GM12878 (cell line): ENCODE results near the gene TM4SF18. TPM values are rescaled to one million over a fixed set of nuclear protein-coding genes. Genes with fewer than 3 reads are reported as not detected.

Source experiments
- ATAC-seq: fragments of 200-7000 bp; cut with Tn5 transposase; 3 replicates; pipeline ENCODE4 v1.9.1; 2020; ENCODE audit warnings: mild to moderate bottlenecking, moderate library complexity
- BruUV-seq: library from RNA; stranded (reverse); fragments of 400-500 nt; replicated peaks from 2 replicates; lab custom pipeline; 2021; lab: Mats Ljungman, UMichigan
- CTCF ChIA-PET: fragments of 300-600 bp; sonication (Branson Sonifier 250); formaldehyde crosslinking; extraction: SDS; loops from one replicate; lab custom pipeline; 2021; ENCODE audit warnings: inconsistent platforms; lab: Yijun Ruan, JAX
- POLR2A ChIA-PET: fragments of 350-600 bp; formaldehyde crosslinking; extraction: SDS; loops from one replicate; lab custom pipeline; 2021; ENCODE audit warnings: inconsistent platforms; lab: Charles Lee
- RAD21 ChIA-PET: fragments of 300-600 bp; sonication (Branson Sonifier 250); formaldehyde crosslinking; loops from one replicate; lab custom pipeline; 2023; ENCODE audit warnings: antibody characterized with exemption; ENCODE audit not compliant: unreplicated experiment; lab: Charles Lee
- SMC1A ChIA-PET: fragments of 300-600 bp; sonication (Branson Sonifier 250); formaldehyde crosslinking; loops from one replicate; lab custom pipeline; 2023; ENCODE audit not compliant: unreplicated experiment, uncharacterized antibody; lab: Charles Lee
- DNase-seq: peaks from one replicate; pipeline ENCODE4 v3.0.0-alpha.2; 2011; ENCODE audit warnings: low read depth, low spot score
- FAIRE-seq: peaks from 3 replicates; lab custom pipeline; 2011; peaks lifted over from hg19 to GRCh38; lab: Jason Lieb, UNC
- H2AFZ ChIP-seq: 2 replicates; pipeline ENCODE4 v1.6.0; 2011; ENCODE audit warnings: low read depth, low read length, control low read depth; ENCODE audit not compliant: control insufficient read depth
- H3K27ac ChIP-seq: 2 replicates; pipeline ENCODE4 v1.5.1; 2011; ENCODE audit warnings: control low read depth; ENCODE audit not compliant: control insufficient read depth, insufficient read depth
- H3K27me3 ChIP-seq, 2 experiments: replicated peaks in 1 of 2; 2 replicates each; pipeline versions ENCODE4 v1.6.0 to v1.6.1; 2011; ENCODE audit warnings: low read length in 1 of 2; ENCODE audit not compliant: control insufficient read depth in 2 of 2, insufficient read depth in 2 of 2
- H3K36me3 ChIP-seq, 2 experiments: 2 replicates each; pipeline ENCODE4 v1.5.1; 2011; ENCODE audit warnings: low read length in 1 of 2; ENCODE audit not compliant: control insufficient read depth in 2 of 2, insufficient read depth in 2 of 2
- H3K4me1 ChIP-seq: 2 replicates; pipeline ENCODE4 v1.6.1; 2011; ENCODE audit warnings: mild to moderate bottlenecking, low read length, moderate library complexity, mixed read lengths; ENCODE audit not compliant: control insufficient read depth, insufficient read depth
- H3K4me2 ChIP-seq: 2 replicates; pipeline ENCODE4 v1.6.0; 2011; ENCODE audit warnings: control low read depth; ENCODE audit not compliant: control insufficient read depth, insufficient read depth
- H3K4me3 ChIP-seq: fragments of 200-600 bp; sonication (generic); 2 replicates; pipeline ENCODE4 v1.5.1; 2016
- H3K79me2 ChIP-seq: 2 replicates; pipeline ENCODE4 v1.6.0; 2011; ENCODE audit warnings: low read length; ENCODE audit not compliant: control insufficient read depth, insufficient read depth
- H3K9ac ChIP-seq: 2 replicates; pipeline ENCODE4 v1.8.0; 2011; ENCODE audit warnings: low read length, control low read depth, mixed read lengths; ENCODE audit not compliant: control insufficient read depth, insufficient read depth
- H3K9me3 ChIP-seq: replicated peaks from 3 replicates; pipeline ENCODE4 v1.5.1; 2011; ENCODE audit warnings: mild to moderate bottlenecking, low read length; ENCODE audit not compliant: control insufficient read depth, insufficient read depth
- H4K20me1 ChIP-seq: 2 replicates; pipeline ENCODE4 v1.6.0; 2011; ENCODE audit not compliant: control insufficient read depth, insufficient read depth
- ATF2 ChIP-seq: IDR thresholded peaks from 2 replicates; pipeline ENCODE4 v1.6.1; 2012; ENCODE audit warnings: low read length, inconsistent platforms
- EP300 ChIP-seq, 2 experiments: fragments of 150-350 bp in 1 of 2; IDR thresholded peaks; 2 replicates each; pipeline ENCODE4 v1.6.1; 2011 to 2012; ENCODE audit warnings: low read depth in 2 of 2, low read length in 2 of 2, borderline replicate concordance in 1 of 2, improper control_type of control experiment in 1 of 2, inconsistent platforms in 1 of 2; ENCODE audit not compliant: control insufficient read depth in 1 of 2
- LARP7 ChIP-seq: fragments of 450-650 bp; IDR thresholded peaks from 2 replicates; pipeline ENCODE4 v1.6.1; 2017; ENCODE audit warnings: mild to moderate bottlenecking
- MEF2A ChIP-seq: IDR thresholded peaks from 2 replicates; pipeline ENCODE4 v1.6.1; 2011; ENCODE audit warnings: low read depth, mild to moderate bottlenecking, low read length, moderate library complexity; ENCODE audit not compliant: insufficient read depth
- NFIC ChIP-seq: IDR thresholded peaks from 2 replicates; pipeline ENCODE4 v1.6.1; 2012; ENCODE audit warnings: low read depth, mild to moderate bottlenecking, inconsistent platforms, low read length, moderate library complexity
- NR2C2 ChIP-seq: IDR thresholded peaks from 2 replicates; pipeline ENCODE4 v1.6.1; 2011; ENCODE audit warnings: borderline replicate concordance, low read depth; ENCODE audit not compliant: control insufficient read depth, insufficient read length
- PAX5 ChIP-seq: IDR thresholded peaks from 2 replicates; pipeline ENCODE4 v1.6.1; 2011; ENCODE audit warnings: low read depth, low read length, borderline replicate concordance
- PKNOX1 ChIP-seq: fragments of 450-650 bp; IDR thresholded peaks from 2 replicates; pipeline ENCODE4 v1.6.1; 2016; ENCODE audit warnings: mild to moderate bottlenecking
- RELB ChIP-seq: fragments of 450-650 bp; IDR thresholded peaks from 2 replicates; pipeline ENCODE4 v1.6.1; 2017; ENCODE audit warnings: low read depth, mild to moderate bottlenecking, moderate library complexity
- RUNX3 ChIP-seq: IDR thresholded peaks from 2 replicates; pipeline ENCODE4 v1.6.1; 2012; ENCODE audit warnings: low read length, inconsistent platforms
- SMARCA5 ChIP-seq: fragments of 450-650 bp; IDR thresholded peaks from 2 replicates; pipeline ENCODE4 v1.6.1; 2017; ENCODE audit warnings: mild to moderate bottlenecking
- TCF12 ChIP-seq: IDR thresholded peaks from 2 replicates; pipeline ENCODE4 v1.6.1; 2011; ENCODE audit warnings: low read depth, mild to moderate bottlenecking, low read length
- ZNF207 ChIP-seq: fragments of 450-650 bp; IDR thresholded peaks from 2 replicates; pipeline ENCODE4 v1.6.1; 2014; ENCODE audit warnings: antibody characterized with exemption, mild to moderate bottlenecking, borderline replicate concordance
- ZNF274 ChIP-seq: IDR thresholded peaks from one replicate; pipeline ENCODE4 v1.8.0; 2011; ENCODE audit not compliant: insufficient read length, insufficient read depth
- ZNF592 ChIP-seq: fragments of 450-650 bp; IDR thresholded peaks from 2 replicates; pipeline ENCODE4 v1.6.1; 2017; ENCODE audit warnings: mild to moderate bottlenecking, moderate library complexity
- WGBS: methylation state at CpG from one replicate; pipeline ENCODE4 v1.1.6; 2016; ENCODE audit warnings: low lambda C conversion rate; ENCODE audit not compliant: insufficient replicate concordance, insufficient coverage; ENCODE audit errors: missing lambda C conversion rate; 5-methylcytosine and 5-hydroxymethylcytosine counted together
- in situ Hi-C: fragments of 300-500 bp; cut with MboI; formaldehyde crosslinking; loops from 9 replicates; pipeline ENCODE4 v1.14.3; 2018; ENCODE audit warnings: mixed read lengths
- intact Hi-C: fragments of 100-400 bp; cut with micrococcal nuclease; formaldehyde crosslinking; loops from one replicate; pipeline ENCODE4 v1.14.2; 2022; ENCODE audit not compliant: unreplicated experiment
- polyA plus RNA-seq, 11 experiments: library from polyadenylated mRNA; depleted of rRNA in 4 of 11; unstranded in 6 of 11; stranded (reverse) in 5 of 11; fragments of >200 nt; fragmentation: Nextera tagmentation in 4 of 11; fragmentation: Illumina TruSeq in 1 of 11; extraction: Ambion mirVana in 4 of 11; extraction: Trizol in 1 of 11; gene quantifications; 1 replicate in 1 of 11; 2 replicates in 10 of 11; pipeline versions ENCODE4 v1.2.1 to v1.2.3, GENCODE V29; 2011 to 2016; ENCODE audit warnings: inconsistent platforms in 2 of 11, missing spikeins in 2 of 11, low read depth in 1 of 11
- total RNA-seq, 4 experiments: library from RNA; depleted of rRNA in 3 of 4; stranded (reverse); fragments of >200 nt in 3 of 4; fragmentation: Illumina TruSeq in 1 of 4; extraction: Trizol in 1 of 4; gene quantifications; 2 replicates each; pipeline versions ENCODE4 v1.2.1 to v1.2.3, GENCODE V29; 2013 to 2021

The TM4SF18 gene
- total and polyA plus RNA-seq, 10 of the 15 experiments (the other 5 are each of a cell fraction or from before 2014, with no cell fraction given), result 0.01 TPM; not detected in 9

- no peak for TF ChIP-seq ZNF592
- TF ChIP-seq TCF12, result no peak
- TF ChIP-seq SMARCA5, result no peak
Observed at GRCh38 chr3:149382518-149382917, 49.1 kb upstream of the TM4SF18 start (continued).

- no peak for FAIRE-seq
- Histone ChIP-seq H3K79me2 (no peaks in the 10 kb centered on the region), H2AFZ (no peak overlapping the region), H3K27ac (no peak overlapping the region), H3K4me1 (no peaks in the 10 kb centered on the region), H4K20me1 (no peaks in the 10 kb centered on the region), H3K27me3 (no peaks in the 10 kb centered on the region), H3K4me2 (no peak overlapping the region), H3K9ac (no peak overlapping the region), H3K4me3 (no peak overlapping the region), H3K9me3 (no peaks in the 10 kb centered on the region), H3K36me3 (no peaks in the 10 kb centered on the region)
- peak; percentile 75 for ATAC-seq
- CTCF ChIA-PET, result interaction anchor here (0.6 to 1.5 kb wide), 2 partner anchors 9 to 31 kb away, joined by 3 read pairs; no protein-coding TSS in a partner anchor
- no peak for DNase-seq
- in situ Hi-C loops (no loop called here), intact Hi-C loops (no loop called here)
- POLR2A ChIA-PET, result no interaction called here
- BruUV-seq, result no TSS peak
- SMC1A ChIA-PET, result interaction anchor here (1.6 kb wide), 1 partner anchor 29 kb away, joined by 3 read pairs; no protein-coding TSS in a partner anchor
- 22% methylated on average over 4 of the region's 4 CpGs for WGBS
- RAD21 ChIA-PET, result no interaction called here
- TF ChIP-seq PKNOX1 (peak; percentile 82), EP300 (IDR thresholded peaks at IDR 0.05; ENCODE audit: borderline replicate concordance in 1 of 2, control insufficient read depth in 1 of 2, low read depth in 2 of 2, low read length in 2 of 2) (0 out of 4 replicates have a peak, but pooled peaks of 1 of the 2 experiments have one; percentile 24), NFIC (peak; percentile 56; the same call in 1 of the 2 replicates), NR2C2 (no peak), ZNF207 (no peak), RELB (no peak), ATF2 (peak; percentile 59), MEF2A (peak; percentile 77), LARP7 (no peak), ZNF274 (no peak), PAX5 (no peak), TCF12 (0 out of 2 replicates have a peak, but pooled peaks have one; percentile 54), RUNX3 (peak; percentile 78)
Observed at GRCh38 chr3:149382101-149382467, 48.6 kb upstream of the TM4SF18 start.
